ENCODE measurements around the gene MXRA8. TPM values are rescaled to one million over a fixed set of nuclear protein-coding genes. Genes with fewer than 3 reads are reported as not detected.
"Not testable (repeated sequence)": the region's sequence is repeated elsewhere in the genome, so short reads cannot be mapped to it uniquely, and the experiment has no call there.

MXRA8 gene
- total RNA-seq, 1 donor from 2014 or later, result 0.16 TPM

DNA sequence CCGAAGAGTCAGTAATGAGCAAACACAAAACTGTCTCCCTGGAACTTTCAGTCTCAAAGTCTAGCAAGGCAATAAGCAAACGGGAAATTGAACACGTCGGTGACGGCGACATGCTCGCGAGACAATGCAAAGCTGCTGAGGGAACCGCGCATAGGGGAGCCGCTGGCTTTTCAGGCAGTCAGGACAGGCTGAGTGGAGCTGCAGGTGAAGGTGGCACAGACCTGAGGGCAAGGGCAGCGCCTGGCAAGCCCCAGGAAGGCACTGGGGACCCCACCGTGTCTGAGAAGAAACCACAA, 38.8 kb downstream of the MXRA8 start:
- TF ChIP-seq, protein P1, sequence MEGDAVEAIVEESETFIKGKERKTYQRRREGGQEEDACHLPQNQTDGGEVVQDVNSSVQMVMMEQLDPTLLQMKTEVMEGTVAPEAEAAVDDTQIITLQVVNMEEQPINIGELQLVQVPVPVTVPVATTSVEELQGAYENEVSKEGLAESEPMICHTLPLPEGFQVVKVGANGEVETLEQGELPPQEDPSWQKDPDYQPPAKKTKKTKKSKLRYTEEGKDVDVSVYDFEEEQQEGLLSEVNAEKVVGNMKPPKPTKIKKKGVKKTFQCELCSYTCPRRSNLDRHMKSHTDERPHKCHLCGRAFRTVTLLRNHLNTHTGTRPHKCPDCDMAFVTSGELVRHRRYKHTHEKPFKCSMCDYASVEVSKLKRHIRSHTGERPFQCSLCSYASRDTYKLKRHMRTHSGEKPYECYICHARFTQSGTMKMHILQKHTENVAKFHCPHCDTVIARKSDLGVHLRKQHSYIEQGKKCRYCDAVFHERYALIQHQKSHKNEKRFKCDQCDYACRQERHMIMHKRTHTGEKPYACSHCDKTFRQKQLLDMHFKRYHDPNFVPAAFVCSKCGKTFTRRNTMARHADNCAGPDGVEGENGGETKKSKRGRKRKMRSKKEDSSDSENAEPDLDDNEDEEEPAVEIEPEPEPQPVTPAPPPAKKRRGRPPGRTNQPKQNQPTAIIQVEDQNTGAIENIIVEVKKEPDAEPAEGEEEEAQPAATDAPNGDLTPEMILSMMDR (IDR thresholded peaks at IDR 0.05), result no peak
- intact Hi-C loops (cut with micrococcal nuclease), result no loop called here
- no peak overlapping the region for H3K27ac Mint-ChIP-seq
- no peaks in the 10 kb centered on the region for H3K27me3 Mint-ChIP-seq
- no peak for ATAC-seq (ENCODE audit: low read depth)
- ChIA-PET POLR2A (no interaction called here), CTCF (no interaction called here)
- H3K4me1 Mint-ChIP-seq, result peaks cover 21% of the 10 kb centered on the region
- H3K36me3 Mint-ChIP-seq (ENCODE audit: low read depth), result peaks cover 37% of the 10 kb centered on the region
- no peak overlapping the region for H3K4me3 Mint-ChIP-seq
- DNase-seq, result no peak
- no peaks in the 10 kb centered on the region for H3K9me3 Mint-ChIP-seq

DNA sequence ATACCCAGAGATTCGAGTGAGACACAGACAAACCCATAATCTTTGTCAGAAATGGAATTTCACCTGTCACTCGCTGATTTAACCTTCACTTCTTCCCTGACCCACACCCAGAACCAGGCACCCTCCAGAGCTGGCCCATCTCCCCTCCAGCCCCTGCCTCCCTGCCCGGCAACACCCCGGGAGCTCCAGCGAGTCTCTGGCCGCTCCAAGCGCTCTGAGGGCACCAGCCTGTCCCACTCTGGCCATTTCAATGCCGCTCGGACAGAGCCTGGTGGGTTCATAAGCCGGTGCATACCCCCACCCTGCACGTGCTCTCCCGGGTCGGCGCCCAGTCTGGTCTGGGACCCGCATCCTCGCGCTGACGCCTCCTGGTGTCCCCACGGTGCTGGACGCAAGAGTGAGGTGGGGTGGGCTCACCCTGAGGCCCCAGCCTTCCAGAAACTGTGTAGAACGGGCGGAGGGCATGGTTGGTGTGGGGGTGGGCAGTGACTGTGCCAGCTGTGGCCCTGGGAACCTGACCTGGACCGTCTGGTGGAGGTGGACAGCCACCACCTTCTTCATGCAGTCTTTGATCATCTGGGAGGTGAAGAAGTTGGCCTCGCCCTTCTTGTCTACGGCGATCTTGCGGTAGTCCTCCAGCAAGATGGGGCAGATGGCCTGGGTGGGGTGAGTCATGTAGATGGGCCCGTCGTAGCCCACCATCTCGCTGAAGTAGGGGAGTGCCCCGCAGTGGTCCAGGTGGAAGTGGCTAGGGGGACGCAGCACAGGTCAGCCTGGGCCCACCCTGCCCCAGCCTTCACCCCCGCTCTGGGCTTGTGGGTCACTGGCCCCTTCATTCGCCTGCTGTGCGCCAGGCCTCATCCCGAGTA, 39.3 kb downstream of the MXRA8 start:
- ATAC-seq (ENCODE audit: low read depth) (no peak), DNase-seq (no peak)
- no peak overlapping the region for H3K27ac Mint-ChIP-seq
- no peak overlapping the region for H3K4me3 Mint-ChIP-seq
- peaks cover 40% of the 10 kb centered on the region for H3K36me3 Mint-ChIP-seq (ENCODE audit: low read depth)
- intact Hi-C loops (cut with micrococcal nuclease), result no loop called here
- no peaks in the 10 kb centered on the region for H3K9me3 Mint-ChIP-seq
- TF ChIP-seq, protein P1 (IDR thresholded peaks at IDR 0.05), result no peak
- H3K4me1 Mint-ChIP-seq, result peaks cover 20% of the 10 kb centered on the region
- POLR2A ChIA-PET, result no interaction called here
- CTCF ChIA-PET, result no interaction called here
- no peaks in the 10 kb centered on the region for H3K27me3 Mint-ChIP-seq

DNA sequence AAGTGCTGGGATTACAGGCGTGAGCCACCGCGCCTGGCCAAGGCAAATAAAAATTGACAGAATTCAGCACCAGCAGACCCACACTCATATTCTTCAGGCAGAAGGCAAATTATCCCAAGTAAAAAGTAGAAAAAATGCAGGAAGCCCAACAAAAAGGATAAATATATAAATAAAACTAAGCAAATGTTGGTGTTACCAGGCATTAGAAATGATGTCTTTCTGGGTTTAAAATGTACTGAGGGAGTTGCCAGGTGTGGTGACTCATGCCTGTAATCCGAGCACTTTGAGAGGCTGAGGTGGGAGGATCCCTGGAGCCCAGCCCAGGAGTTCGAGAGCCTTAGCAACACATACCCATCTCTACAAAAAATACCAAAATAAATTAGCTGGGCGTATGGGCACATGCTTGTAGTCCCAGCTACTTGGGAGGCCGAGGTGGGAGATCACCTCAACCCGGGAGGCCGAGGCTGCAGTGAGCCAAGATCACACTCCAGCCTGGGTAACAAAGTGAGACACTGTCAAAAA, 40.2 kb downstream of the MXRA8 start:
- Mint-ChIP-seq H3K4me3 (no peak overlapping the region), H3K27ac (no peak overlapping the region), H3K27me3 (no peaks in the 10 kb centered on the region), H3K4me1 (peaks cover 15% of the 10 kb centered on the region), H3K9me3 (no peaks in the 10 kb centered on the region), H3K36me3 (ENCODE audit: low read depth) (peaks cover 45% of the 10 kb centered on the region)
- TF ChIP-seq, protein P1 (IDR thresholded peaks at IDR 0.05), result no peak
- ATAC-seq (ENCODE audit: low read depth) (no peak), DNase-seq (no peak)
- intact Hi-C loops (cut with micrococcal nuclease), result no loop called here
- ChIA-PET POLR2A (no interaction called here), CTCF (no interaction called here)

DNA sequence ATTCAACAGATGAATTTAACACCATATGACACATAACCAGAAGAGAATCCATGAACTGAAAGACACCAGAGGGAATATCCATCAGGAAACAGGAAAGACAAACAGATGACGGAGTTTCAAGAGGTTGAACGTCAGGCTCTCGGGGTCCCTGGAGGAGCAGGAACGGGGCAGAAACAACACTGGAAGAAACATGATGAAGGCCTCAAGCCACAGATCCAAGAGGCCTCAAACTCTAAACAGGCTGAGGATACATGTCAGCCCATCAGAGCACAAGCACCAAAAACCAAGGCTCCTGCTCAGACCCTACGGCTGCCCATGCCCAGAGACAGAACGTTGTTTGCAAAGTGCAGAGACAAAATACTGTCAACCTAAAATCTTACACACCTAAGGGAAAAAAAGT, 40.9 kb downstream of the MXRA8 start:
- Mint-ChIP-seq H3K27ac (no peak overlapping the region), H3K27me3 (no peaks in the 10 kb centered on the region), H3K9me3 (no peaks in the 10 kb centered on the region), H3K36me3 (ENCODE audit: low read depth) (peaks cover 51% of the 10 kb centered on the region), H3K4me3 (no peak overlapping the region), H3K4me1 (peaks cover 10% of the 10 kb centered on the region)
- ChIA-PET CTCF (no interaction called here), POLR2A (interaction anchor here (0.7 kb wide), 1 partner anchor 311 kb away, joined by 4 read pairs; no protein-coding TSS in a partner anchor)
- TF ChIP-seq, protein P1 (IDR thresholded peaks at IDR 0.05), result no peak
- DNase-seq, result no peak
- ATAC-seq (ENCODE audit: low read depth), result no peak
- intact Hi-C loops (cut with micrococcal nuclease), result no loop called here

DNA sequence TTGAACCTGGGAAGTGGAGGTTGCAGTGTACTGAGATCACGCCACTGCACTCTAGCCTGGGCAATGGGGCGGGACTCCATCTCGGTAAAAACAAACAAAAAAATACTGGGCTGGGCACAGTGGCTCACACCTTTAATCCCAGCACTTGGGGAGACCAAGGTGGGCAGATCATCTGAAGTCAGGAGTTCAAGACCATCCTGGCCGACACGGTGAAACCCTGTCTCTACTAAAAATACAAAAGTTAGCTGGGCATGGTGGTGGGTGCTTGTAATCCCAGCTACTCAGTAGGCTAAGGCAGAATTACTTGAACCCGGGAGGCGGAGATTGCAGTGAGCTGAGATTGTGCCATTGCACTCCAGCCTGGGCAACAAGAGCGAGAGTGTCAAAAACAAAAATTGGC, 42.2 kb downstream of the MXRA8 start:
- H3K4me1 Mint-ChIP-seq; H3K9me3 Mint-ChIP-seq; POLR2A ChIA-PET; H3K4me3 Mint-ChIP-seq; CTCF ChIA-PET; ATAC-seq (ENCODE audit: low read depth); H3K27me3 Mint-ChIP-seq; intact Hi-C loops (cut with micrococcal nuclease); H3K27ac Mint-ChIP-seq; DNase-seq: not testable (repeated sequence)
- peaks cover 53% of the 10 kb centered on the region for H3K36me3 Mint-ChIP-seq (ENCODE audit: low read depth)

Data from activated B cell treated with CpG ODN at 0.5 μM for 24 hours (primary cell).